Thoracic aorta (tissue), 2 donors: ENCODE data around the gene MDM4. TPM values are rescaled to one million over a fixed set of nuclear protein-coding genes. Genes with fewer than 3 reads are reported as not detected.

Experiments used
- ATAC-seq: fragments of 150-250 bp; one replicate; pipeline ENCODE4 v1.8.0; 2017; ENCODE audit warnings: low read depth; ENCODE audit not compliant: insufficient number of reproducible peaks, low FRiP score
- DNase-seq: peaks from one replicate; pipeline ENCODE4 v3.0.0-alpha.2; 2020; ENCODE audit warnings: low spot score
- H3K27ac ChIP-seq, 2 donors: fragments of 200-600 bp; sonication (generic); 1 replicate in 1 of 2; 2 replicates in 1 of 2; pipeline ENCODE4 v1.5.1; 2016; ENCODE audit warnings: mild to moderate bottlenecking in 2 of 2, moderate library complexity in 2 of 2
- H3K27me3 ChIP-seq: fragments of 200-600 bp; sonication (generic); replicated peaks from 2 replicates; pipeline ENCODE4 v1.6.0; 2016; ENCODE audit warnings: mild to moderate bottlenecking; ENCODE audit not compliant: insufficient read depth
- H3K36me3 ChIP-seq: fragments of 200-600 bp; sonication (generic); one replicate; pipeline ENCODE4 v1.5.1; 2016
- H3K4me1 ChIP-seq, 2 donors: fragments of 200-600 bp; sonication (generic); 1 replicate in 1 of 2; 2 replicates in 1 of 2; pipeline versions ENCODE4 v1.5.1 to v1.6.0; 2016; ENCODE audit warnings: low read depth in 2 of 2, mild to moderate bottlenecking in 1 of 2; ENCODE audit not compliant: control insufficient read depth in 1 of 2
- H3K4me3 ChIP-seq: fragments of 200-600 bp; sonication (generic); 2 replicates; pipeline ENCODE4 v1.5.1; 2016; ENCODE audit warnings: mild to moderate bottlenecking
- H3K9me3 ChIP-seq: fragments of 200-600 bp; sonication (generic); 2 replicates; pipeline ENCODE4 v1.5.1; 2016
- CTCF ChIP-seq: fragments of 200-600 bp; sonication (generic); IDR thresholded peaks from one replicate; pipeline ENCODE4 v1.5.1; 2019; ENCODE audit warnings: antibody characterized with exemption
- total RNA-seq, 2 donors: library from RNA; depleted of rRNA; stranded (reverse); fragments of >200 nt; gene quantifications; one replicate each; pipeline versions ENCODE4 v1.1.0 to v1.2.3, GENCODE V29; 2016

Gene MDM4
- total RNA-seq, 2 donors from 2014 or later: 79.9 to 126 TPM

GRCh38 chr1:204563780-204564179 is 47.6 kb downstream of the MDM4 start:
- Histone ChIP-seq H3K9me3 (no peaks in the 10 kb centered on the region), H3K27me3 (no peaks in the 10 kb centered on the region), H3K36me3 (peaks cover 10% of the 10 kb centered on the region), H3K4me3 (no peak overlapping the region), H3K4me1 (no peaks in the 10 kb centered on the region), H3K27ac (no peak overlapping the region)
- no peak for TF ChIP-seq CTCF
- DNase-seq (no peak), ATAC-seq (no peak)

DNA sequence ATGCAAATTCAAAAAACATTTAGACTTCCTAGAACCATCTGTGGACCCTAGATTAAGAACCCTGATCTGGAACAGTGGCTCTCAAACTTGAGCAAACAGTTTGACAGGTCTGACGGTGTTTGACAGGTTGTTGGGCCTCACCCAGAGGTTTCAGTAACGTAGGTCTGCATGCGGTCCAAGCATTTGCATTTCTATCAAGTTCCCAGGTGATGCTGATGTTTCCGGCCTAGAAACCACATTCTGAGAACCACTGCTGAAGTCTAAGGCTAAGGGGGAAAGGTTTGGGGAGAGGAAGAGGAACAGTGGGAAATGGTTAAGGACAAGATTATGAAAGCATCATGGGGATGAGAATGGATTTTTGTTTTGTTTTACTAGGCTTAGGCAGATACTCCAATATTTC is 48.6 kb downstream of the MDM4 start:
- DNase-seq (no peak), ATAC-seq (no peak)
- Histone ChIP-seq H3K27ac (no peak overlapping the region), H3K4me1 (no peaks in the 10 kb centered on the region), H3K4me3 (no peak overlapping the region), H3K27me3 (no peaks in the 10 kb centered on the region), H3K36me3 (peaks cover 5% of the 10 kb centered on the region), H3K9me3 (no peaks in the 10 kb centered on the region)
- TF ChIP-seq CTCF: no peak

- Histone ChIP-seq H3K4me3 (no peak overlapping the region), H3K9me3 (no peaks in the 10 kb centered on the region), H3K27me3 (no peaks in the 10 kb centered on the region), H3K4me1 (no peaks in the 10 kb centered on the region), H3K36me3 (peaks cover 5% of the 10 kb centered on the region), H3K27ac (no peak overlapping the region)
- DNase-seq (no peak), ATAC-seq (no peak)
- TF ChIP-seq CTCF: peak; percentile 58
These were observed 49.7 kb downstream of the MDM4 start for GRCh38 chr1:204565617-204566582.

DNA sequence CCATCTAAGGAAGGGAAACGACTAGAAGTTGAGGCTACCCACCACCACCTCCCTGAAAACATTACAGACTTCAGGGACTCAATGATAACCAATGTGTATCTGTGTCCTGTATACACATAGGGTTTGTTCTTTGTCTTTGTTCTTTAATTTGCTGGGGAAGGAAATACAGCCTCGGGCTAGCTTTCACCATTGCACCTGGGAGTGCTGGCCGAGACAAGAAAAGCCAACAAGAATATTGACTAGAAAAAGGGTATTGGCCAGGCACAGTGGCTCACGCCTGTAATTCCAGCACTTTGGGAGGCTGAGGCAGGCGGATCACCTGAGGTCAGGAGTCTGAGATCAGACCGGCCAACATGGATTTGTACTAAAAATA is 50.4 kb downstream of the MDM4 start:
- no peaks in the 10 kb centered on the region for H3K9me3 ChIP-seq
- H3K36me3 ChIP-seq: peaks cover 5% of the 10 kb centered on the region
- no peaks in the 10 kb centered on the region for H3K4me1 ChIP-seq
- H3K27ac ChIP-seq: no peak overlapping the region
- ATAC-seq (no peak), DNase-seq (no peak)
- H3K4me3 ChIP-seq: no peak overlapping the region
- no peak for TF ChIP-seq CTCF
- no peaks in the 10 kb centered on the region for H3K27me3 ChIP-seq

- TF ChIP-seq CTCF: no peak
- H3K27ac ChIP-seq: no peak overlapping the region
- H3K4me1 ChIP-seq: no peaks in the 10 kb centered on the region
- H3K9me3 ChIP-seq: no peaks in the 10 kb centered on the region
- H3K36me3 ChIP-seq: peaks cover 1% of the 10 kb centered on the region
- DNase-seq: no peak
- no peak for ATAC-seq
- no peaks in the 10 kb centered on the region for H3K27me3 ChIP-seq
- no peak overlapping the region for H3K4me3 ChIP-seq
These were observed 50.9 kb downstream of the MDM4 start for GRCh38 chr1:204567071-204567470.
